Thyroid gland (tissue), 4 donors: ENCODE data around the gene PLCB3.

Experiments
- CTCF ChIP-seq, 6 experiments: fragments of 200-600 bp in 3 of 6; fragments of 450-650 bp in 3 of 6; sonication (generic) in 3 of 6; IDR thresholded peaks; one replicate each; pipeline ENCODE4 v1.5.1; 2016 to 2019; ENCODE audit warnings: antibody characterized with exemption in 6 of 6, mild to moderate bottlenecking in 2 of 6, inconsistent platforms in 1 of 6, moderate library complexity in 1 of 6
- POLR2A ChIP-seq, 2 donors: fragments of 450-650 bp; IDR thresholded peaks; one replicate each; pipeline ENCODE4 v1.6.1; 2017; ENCODE audit warnings: antibody characterized with exemption in 2 of 2, mild to moderate bottlenecking in 2 of 2, moderate library complexity in 1 of 2

- peak in 3 of 6 experiments; percentile 4 to 30 (median 13) for TF ChIP-seq CTCF (IDR thresholded peaks at IDR 0.05)
- peak in 1 of 2 donors; percentile 42 for TF ChIP-seq POLR2A (IDR thresholded peaks at IDR 0.05)
These were observed 4.2 kb upstream of the PLCB3 start, which contains the start of gene PPP1R14B for GRCh38 chr11:64246871-64247728.
